SU-DHL-6 (cell line): Measurements from ENCODE around the gene CHST9.

Experiments
- EZH2phosphoT487 ChIP-seq: fragments of 200-600 bp; sonication (generic), shearing (Covaris generic); conservative IDR thresholded peaks from 2 replicates; pipeline ENCODE4 v1.6.1; 2018; ENCODE audit warnings: mild to moderate bottlenecking, antibody characterized with exemption, low read length, moderate library complexity, mixed read lengths
- TF ChIP-seq, protein P1 (sequence below): fragments of 200-600 bp; sonication (generic); IDR thresholded peaks from one replicate; pipeline ENCODE4 v1.5.1; 2017; ENCODE audit warnings: antibody characterized with exemption, mild to moderate bottlenecking, low read length, moderate library complexity; ENCODE audit not compliant: insufficient read depth, poor library complexity, severe bottlenecking

- TF ChIP-seq, protein P1, sequence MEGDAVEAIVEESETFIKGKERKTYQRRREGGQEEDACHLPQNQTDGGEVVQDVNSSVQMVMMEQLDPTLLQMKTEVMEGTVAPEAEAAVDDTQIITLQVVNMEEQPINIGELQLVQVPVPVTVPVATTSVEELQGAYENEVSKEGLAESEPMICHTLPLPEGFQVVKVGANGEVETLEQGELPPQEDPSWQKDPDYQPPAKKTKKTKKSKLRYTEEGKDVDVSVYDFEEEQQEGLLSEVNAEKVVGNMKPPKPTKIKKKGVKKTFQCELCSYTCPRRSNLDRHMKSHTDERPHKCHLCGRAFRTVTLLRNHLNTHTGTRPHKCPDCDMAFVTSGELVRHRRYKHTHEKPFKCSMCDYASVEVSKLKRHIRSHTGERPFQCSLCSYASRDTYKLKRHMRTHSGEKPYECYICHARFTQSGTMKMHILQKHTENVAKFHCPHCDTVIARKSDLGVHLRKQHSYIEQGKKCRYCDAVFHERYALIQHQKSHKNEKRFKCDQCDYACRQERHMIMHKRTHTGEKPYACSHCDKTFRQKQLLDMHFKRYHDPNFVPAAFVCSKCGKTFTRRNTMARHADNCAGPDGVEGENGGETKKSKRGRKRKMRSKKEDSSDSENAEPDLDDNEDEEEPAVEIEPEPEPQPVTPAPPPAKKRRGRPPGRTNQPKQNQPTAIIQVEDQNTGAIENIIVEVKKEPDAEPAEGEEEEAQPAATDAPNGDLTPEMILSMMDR, result no peak
- no peak for TF ChIP-seq EZH2phosphoT487
Observed at GRCh38 chr18:27030421-27030820, 154.7 kb downstream of the CHST9 start.
